ENCODE results near the gene CFAP46.
"Not testable (repeated sequence)": the region's sequence is repeated elsewhere in the genome, so short reads cannot be mapped to it uniquely, and the experiment has no call there.

CFAP46 gene

GRCh38 chr10:132860532-132860931 is 81.8 kb downstream of the CFAP46 start:
- ATAC-seq: no peak

- no peak for ATAC-seq
Measured at GRCh38 chr10:132859084-132859855, 83.1 kb downstream of the CFAP46 start.

GRCh38 chr10:132858121-132859081 is 84.0 kb downstream of the CFAP46 start:
- no peak for ATAC-seq

GRCh38 chr10:132856869-132857524 is 85.4 kb downstream of the CFAP46 start:
- ATAC-seq: no peak

DNA sequence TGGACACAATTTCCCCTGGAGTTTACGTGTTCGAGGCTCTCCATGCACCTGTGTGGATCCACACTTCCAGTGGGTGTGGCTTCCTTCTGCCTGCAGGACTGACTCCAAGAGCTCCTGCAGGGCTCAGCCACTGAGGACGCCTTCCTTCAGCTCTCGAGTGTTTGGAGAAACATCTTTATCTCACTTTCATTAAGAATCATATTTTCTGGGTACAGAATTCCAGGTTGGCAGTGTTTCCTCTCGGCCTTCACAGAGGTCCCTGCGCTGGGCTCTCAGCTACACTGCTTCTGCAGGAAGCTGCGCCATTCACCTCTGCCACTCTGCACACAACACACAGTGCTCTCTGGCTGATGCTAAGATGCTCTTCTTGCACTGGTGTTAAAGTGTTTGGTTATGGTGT is 86.5 kb downstream of the CFAP46 start:
- no peak for ATAC-seq

DNA sequence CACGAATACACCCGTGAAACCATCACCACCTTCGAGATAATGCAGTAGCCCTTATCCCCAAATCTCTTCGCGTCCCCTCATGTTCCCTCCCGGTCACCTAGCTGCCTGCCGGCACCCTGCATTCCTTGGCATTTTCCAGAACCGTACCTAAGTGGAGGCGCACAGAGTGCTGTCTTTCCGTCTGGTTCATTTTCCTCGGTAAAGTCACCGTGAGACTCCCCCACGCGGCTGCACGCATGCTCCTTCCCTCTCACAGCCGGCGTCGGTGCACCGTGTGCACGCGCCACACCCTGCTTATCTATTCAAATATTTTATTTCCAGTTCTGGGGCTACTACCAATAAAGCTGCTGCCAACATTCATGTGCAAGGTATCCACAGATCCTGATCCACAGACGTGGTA is 90.9 kb downstream of the CFAP46 start:
- no peak for ATAC-seq

DNA sequence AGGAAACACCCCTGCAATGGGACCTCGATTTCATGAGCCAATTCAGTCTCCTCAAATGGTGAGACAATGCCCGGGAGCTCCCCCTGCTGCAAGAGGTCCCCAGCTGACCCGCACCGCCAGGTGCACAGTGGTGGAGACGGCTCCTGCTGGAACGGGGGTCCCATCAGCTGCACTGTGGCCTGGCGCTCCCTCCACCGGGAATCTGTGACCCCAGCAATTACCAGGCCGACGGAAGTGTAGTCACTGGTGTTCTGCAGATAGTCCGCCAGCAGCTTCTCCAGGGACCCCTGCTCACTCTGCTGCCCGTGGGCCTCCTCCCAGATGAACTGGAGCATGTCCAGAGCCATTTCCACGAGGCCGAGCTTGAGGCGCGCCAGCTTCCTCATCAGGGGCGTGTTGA is 91.5 kb downstream of the CFAP46 start:
- no peak for ATAC-seq

- ATAC-seq: no peak
Measured at GRCh38 chr10:132850246-132850645, 92.1 kb downstream of the CFAP46 start.

- no peak for ATAC-seq
Measured at GRCh38 chr10:132849546-132850031, 92.8 kb downstream of the CFAP46 start.

GRCh38 chr10:132848951-132849545 is 93.3 kb downstream of the CFAP46 start:
- ATAC-seq: no peak

DNA sequence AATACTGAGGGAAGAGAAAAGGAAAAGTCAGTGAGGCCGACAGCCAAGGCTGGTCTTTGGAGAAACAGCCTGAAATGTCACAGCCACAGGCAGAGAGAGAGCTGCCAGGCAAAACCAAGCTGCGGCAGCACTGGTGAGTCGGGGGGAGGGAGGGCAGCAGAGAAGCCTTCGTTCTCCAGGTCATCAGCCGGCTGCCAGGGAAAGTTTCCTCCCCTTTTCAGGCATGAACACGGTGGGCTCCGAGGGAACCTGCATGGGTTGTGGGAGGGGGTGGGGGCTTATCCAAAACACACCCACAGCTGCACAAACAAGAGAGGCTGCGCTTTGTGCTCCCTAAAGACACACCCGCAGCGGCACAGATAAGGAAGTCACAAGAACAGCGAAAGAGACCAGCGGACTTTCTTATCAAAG is 94.1 kb downstream of the CFAP46 start:
- no peak for ATAC-seq

DNA sequence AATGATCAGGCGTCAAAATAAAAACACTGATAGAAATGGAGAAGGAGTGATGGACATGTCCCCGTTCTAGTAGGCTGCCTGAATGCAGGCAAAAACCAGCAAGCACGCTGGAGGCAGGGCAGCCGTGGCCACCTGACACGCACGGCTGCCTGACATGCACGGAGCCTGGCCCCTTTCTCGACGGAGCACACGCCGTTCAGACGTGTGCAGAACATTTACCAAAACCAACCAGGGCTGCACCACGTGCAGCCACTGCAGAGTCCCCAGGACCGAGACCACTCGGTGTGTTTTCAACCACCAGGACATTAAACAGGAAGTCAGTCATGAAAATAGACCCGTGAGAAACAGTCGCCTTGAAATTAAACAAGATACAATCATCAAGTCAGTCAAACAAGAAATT is 94.5 kb downstream of the CFAP46 start:
- no peak for ATAC-seq

DNA sequence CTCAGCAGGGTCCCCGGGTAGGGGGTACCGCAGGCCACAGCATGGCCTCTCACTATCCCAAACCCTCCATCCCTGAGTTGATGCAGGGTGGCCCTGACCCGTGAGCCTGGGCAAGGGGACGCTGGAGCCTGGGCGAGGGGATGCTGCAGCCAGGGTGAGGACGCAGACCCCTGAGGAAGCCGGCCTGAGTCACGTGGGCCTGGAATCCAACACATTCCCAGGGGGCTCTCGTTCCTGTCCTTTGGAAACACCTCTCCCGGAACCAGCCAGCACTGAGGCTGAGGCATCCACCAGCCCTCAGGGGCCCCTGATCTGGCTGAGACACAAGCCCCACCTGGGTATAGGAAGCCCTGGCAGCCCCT is 95.0 kb downstream of the CFAP46 start:
- ATAC-seq: no peak

GRCh38 chr10:132846631-132847415 is 95.5 kb downstream of the CFAP46 start:
- ATAC-seq: no peak

DNA sequence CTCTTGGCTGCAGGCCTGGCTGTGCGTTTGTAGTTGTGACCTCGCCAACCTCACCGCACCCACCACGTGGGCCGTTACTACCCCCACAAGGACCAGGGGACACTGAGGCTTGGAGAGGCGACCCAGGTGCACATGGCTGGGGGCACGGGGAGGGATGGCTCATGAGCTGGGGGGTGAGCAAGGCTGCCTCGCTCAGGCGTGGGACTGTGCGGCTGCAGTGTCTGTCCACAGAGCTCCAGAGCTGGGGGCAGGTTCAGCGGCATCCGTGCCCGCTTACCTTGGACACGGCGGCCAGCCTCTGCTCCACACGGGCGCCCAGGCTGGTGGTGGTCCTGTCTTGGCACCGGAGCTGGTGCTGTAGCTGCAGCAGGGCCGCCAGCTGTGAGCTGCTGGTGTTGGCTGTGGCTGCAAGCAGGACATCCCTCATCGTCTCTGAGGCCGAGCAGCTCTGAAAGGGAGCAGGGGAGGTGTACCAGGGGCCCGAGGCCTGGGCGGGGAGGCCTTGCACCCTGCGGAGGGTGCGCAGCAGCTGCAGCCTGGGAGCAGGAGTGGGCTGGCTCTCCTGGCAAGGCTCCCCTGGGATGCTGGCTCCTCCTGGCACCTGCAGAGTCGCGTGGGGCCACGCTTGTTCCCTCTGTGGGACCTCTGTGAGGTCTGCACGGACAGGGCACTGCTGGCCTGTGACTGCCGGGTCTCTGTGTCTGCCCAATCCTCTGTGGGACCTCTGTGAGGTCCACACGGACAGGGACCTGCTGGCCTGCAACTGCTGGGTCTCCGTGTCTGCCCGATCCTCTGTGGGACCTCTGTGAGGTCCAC is 96.4 kb downstream of the CFAP46 start:
- no peak for ATAC-seq

DNA sequence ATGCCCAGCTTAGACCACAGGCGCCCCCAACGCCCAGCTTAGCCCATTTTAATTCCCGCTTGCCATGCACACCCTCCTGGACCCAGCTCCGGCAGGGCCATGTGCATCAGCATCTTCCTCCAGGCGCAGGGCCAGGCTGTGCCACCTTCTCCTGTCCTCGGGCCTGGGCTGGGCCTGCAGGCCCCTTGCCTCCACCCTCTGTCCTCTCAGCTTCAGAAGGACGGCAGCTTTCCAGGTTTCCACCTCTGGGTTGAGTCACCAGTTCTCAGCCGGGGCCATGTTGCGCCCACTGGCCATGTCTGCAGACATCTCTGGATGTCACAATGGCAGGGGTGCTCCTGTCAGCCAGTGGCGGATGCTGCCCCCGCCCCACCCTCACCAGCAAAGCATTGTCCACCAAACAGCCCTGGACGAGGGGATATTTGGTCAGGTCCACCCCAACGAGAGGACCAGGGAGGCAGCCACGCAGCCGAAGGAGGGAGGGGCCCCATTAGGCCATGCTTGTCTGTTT is 97.3 kb downstream of the CFAP46 start:
- no peak for ATAC-seq

GRCh38 chr10:132844069-132844809 is 98.1 kb downstream of the CFAP46 start:
- no peak for ATAC-seq

- ATAC-seq: not testable (repeated sequence)
Measured at GRCh38 chr10:132843276-132843675, 99.1 kb downstream of the CFAP46 start.

DNA sequence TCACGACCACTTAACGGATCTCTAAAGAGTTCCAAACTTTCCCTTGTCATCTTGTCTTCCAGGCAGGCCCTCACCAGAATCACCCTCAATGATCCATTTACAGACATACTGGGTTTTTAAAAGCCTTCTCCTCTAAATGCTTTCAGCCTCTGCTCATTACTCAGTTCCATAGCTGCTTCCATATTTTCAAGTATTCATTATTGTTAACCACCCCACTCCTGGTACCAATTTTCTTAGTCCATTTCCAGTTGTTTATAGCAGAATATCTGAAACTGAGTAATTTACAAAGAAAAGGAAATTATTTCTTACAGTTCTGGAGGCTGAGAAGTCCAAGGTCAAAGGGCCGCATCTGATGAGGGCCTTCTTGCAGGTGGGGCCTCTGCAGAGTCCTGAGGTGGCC is 100.0 kb downstream of the CFAP46 start:
- ATAC-seq: no peak

DNA sequence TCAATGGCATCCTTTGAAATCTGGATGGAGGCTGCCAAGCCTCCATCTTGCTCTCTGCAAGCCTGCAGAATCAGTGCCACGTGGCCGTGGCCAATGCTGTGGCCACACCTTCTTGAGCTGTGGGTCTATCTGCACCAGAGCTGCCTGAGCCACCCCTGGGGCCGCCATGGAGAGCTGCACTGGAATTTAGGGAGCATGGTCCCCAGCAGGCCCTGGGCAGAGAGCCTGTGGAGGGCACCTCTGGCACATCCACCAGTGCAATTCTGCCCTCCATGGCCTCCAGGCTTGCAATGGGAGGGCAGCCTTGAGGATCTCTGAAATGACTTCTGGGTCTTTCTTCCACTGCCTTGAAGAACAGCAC is 100.8 kb downstream of the CFAP46 start:
- ATAC-seq: no peak
